ENCODE results near the gene DUSP1. TPM values are rescaled to one million over a fixed set of nuclear protein-coding genes. Genes with fewer than 3 reads are reported as not detected.
A peak's percentile ranks its signal among the peaks of the same experiment; 100 is the strongest.
"Not testable (repeated sequence)": the region's sequence is repeated elsewhere in the genome, so short reads cannot be mapped to it uniquely, and the experiment has no call there.

Gene DUSP1
- 80.6 and 99.2 TPM in 2 replicates for total RNA-seq (2014; rRNA removed; shearing (Covaris generic); ENCODE audit: low replicate concordance)

GRCh38 chr5:172770675-172771438 is at the start of gene DUSP1:
TSS of gene DUSP1 (minus strand) at chr5:172771195. CDS start at chr5:172770952, 243 bp downstream.
- no peaks in the 10 kb centered on the region for H3K27me3 ChIP-seq
- peaks cover 40% of the 10 kb centered on the region for H3K36me3 ChIP-seq
- peaks cover 2% of the 10 kb centered on the region; the same call in 1 of the 2 replicates for H3K9me3 ChIP-seq
- H3K4me3 ChIP-seq, result peak within 1 kb of the TSS; percentile 96
- DNase-seq, result peak; percentile 99

- no peaks in the 10 kb centered on the region for H3K36me3 ChIP-seq
- DNase-seq, result peak; percentile 27
- no peaks in the 10 kb centered on the region for H3K27me3 ChIP-seq
- peaks cover 3% of the 10 kb centered on the region for H3K9me3 ChIP-seq
- no peak overlapping the region for H3K4me3 ChIP-seq
Observed at GRCh38 chr5:172820046-172820767, 49.2 kb upstream of the DUSP1 start.

- Histone ChIP-seq H3K9me3 (no peaks in the 10 kb centered on the region; the same call in 1 of the 2 replicates), H3K36me3 (no peaks in the 10 kb centered on the region), H3K27me3 (no peaks in the 10 kb centered on the region), H3K4me3 (no peak overlapping the region)
- no peak for DNase-seq
Observed at GRCh38 chr5:172819569-172819968, 48.6 kb upstream of the DUSP1 start.

- no peak for DNase-seq
- Histone ChIP-seq H3K4me3 (no peak overlapping the region), H3K36me3 (no peaks in the 10 kb centered on the region), H3K9me3 (no peaks in the 10 kb centered on the region), H3K27me3 (no peaks in the 10 kb centered on the region)
Observed at GRCh38 chr5:172818081-172818480, 47.1 kb upstream of the DUSP1 start.

GRCh38 chr5:172817664-172818063 is 46.7 kb upstream of the DUSP1 start:
- Histone ChIP-seq H3K9me3 (no peaks in the 10 kb centered on the region), H3K27me3 (no peaks in the 10 kb centered on the region), H3K4me3 (no peak overlapping the region), H3K36me3 (no peaks in the 10 kb centered on the region)
- no peak for DNase-seq

- Histone ChIP-seq H3K36me3 (no peaks in the 10 kb centered on the region), H3K9me3 (no peaks in the 10 kb centered on the region), H3K4me3 (no peak overlapping the region), H3K27me3 (no peaks in the 10 kb centered on the region)
- DNase-seq, result peak; percentile 83
Observed at GRCh38 chr5:172816925-172817562, 46.0 kb upstream of the DUSP1 start.

GRCh38 chr5:172815631-172816030 is 44.6 kb upstream of the DUSP1 start:
- Histone ChIP-seq H3K27me3 (no peaks in the 10 kb centered on the region), H3K36me3 (no peaks in the 10 kb centered on the region), H3K9me3 (peaks cover 3% of the 10 kb centered on the region; the same call in 1 of the 2 replicates), H3K4me3 (no peak overlapping the region)
- no peak for DNase-seq

GRCh38 chr5:172810996-172811395 is 40.0 kb upstream of the DUSP1 start:
- not testable (repeated sequence) for DNase-seq, H3K36me3 ChIP-seq, H3K27me3 ChIP-seq, H3K4me3 ChIP-seq
- peaks cover 11% of the 10 kb centered on the region for H3K9me3 ChIP-seq

- H3K4me3 ChIP-seq, result no peak overlapping the region
- no peaks in the 10 kb centered on the region for H3K36me3 ChIP-seq
- no peaks in the 10 kb centered on the region for H3K27me3 ChIP-seq
- no peak for DNase-seq
- H3K9me3 ChIP-seq, result peaks cover 11% of the 10 kb centered on the region
Observed at GRCh38 chr5:172809774-172810173, 38.8 kb upstream of the DUSP1 start.

- Histone ChIP-seq H3K4me3 (no peak overlapping the region), H3K36me3 (no peaks in the 10 kb centered on the region), H3K27me3 (no peaks in the 10 kb centered on the region), H3K9me3 (peaks cover 11% of the 10 kb centered on the region)
- DNase-seq, result no peak
Observed at GRCh38 chr5:172807766-172808311, 36.8 kb upstream of the DUSP1 start.

- Histone ChIP-seq H3K4me3 (no peak overlapping the region), H3K27me3 (no peaks in the 10 kb centered on the region), H3K9me3 (peaks cover 11% of the 10 kb centered on the region), H3K36me3 (no peaks in the 10 kb centered on the region)
- DNase-seq, result peak; percentile 86
Observed at GRCh38 chr5:172806897-172807672, 36.1 kb upstream of the DUSP1 start.

GRCh38 chr5:172805736-172806255 is 34.8 kb upstream of the DUSP1 start:
- Histone ChIP-seq H3K4me3 (no peak overlapping the region), H3K9me3 (peaks cover 9% of the 10 kb centered on the region), H3K27me3 (no peaks in the 10 kb centered on the region), H3K36me3 (no peaks in the 10 kb centered on the region)
- no peak for DNase-seq

GRCh38 chr5:172805018-172805683 is 34.2 kb upstream of the DUSP1 start:
- Histone ChIP-seq H3K27me3 (no peaks in the 10 kb centered on the region), H3K4me3 (no peak overlapping the region), H3K9me3 (peaks cover 9% of the 10 kb centered on the region), H3K36me3 (no peaks in the 10 kb centered on the region)
- DNase-seq, result no peak

GRCh38 chr5:172802567-172803176 is 31.7 kb upstream of the DUSP1 start:
- Histone ChIP-seq H3K4me3 (no peak overlapping the region), H3K27me3 (no peaks in the 10 kb centered on the region), H3K36me3 (no peaks in the 10 kb centered on the region; the same call in 1 of the 2 replicates), H3K9me3 (no peaks in the 10 kb centered on the region)
- DNase-seq, result no peak

- no peaks in the 10 kb centered on the region for H3K9me3 ChIP-seq
- H3K36me3 ChIP-seq, result no peaks in the 10 kb centered on the region; the same call in 1 of the 2 replicates
- no peaks in the 10 kb centered on the region for H3K27me3 ChIP-seq
- DNase-seq, result no peak
- no peak overlapping the region for H3K4me3 ChIP-seq
Observed at GRCh38 chr5:172802112-172802511, 31.1 kb upstream of the DUSP1 start.
